Stimulated activated CD4-positive, alpha-beta T cell treated with anti-CD3 and anti-CD28 coated beads, Interleukin-2, amount 100 ng/mL, for 4 hours (primary cell): ENCODE measurements around the gene C6orf120.
"Not testable (repeated sequence)": the region's sequence is repeated elsewhere in the genome, so short reads cannot be mapped to it uniquely, and the experiment has no call there.

Experiments used
- DNase-seq: peaks from one replicate; pipeline ENCODE4 v3.0.0-alpha.2; 2020; ENCODE audit warnings: low read depth

C6orf120 gene

DNA sequence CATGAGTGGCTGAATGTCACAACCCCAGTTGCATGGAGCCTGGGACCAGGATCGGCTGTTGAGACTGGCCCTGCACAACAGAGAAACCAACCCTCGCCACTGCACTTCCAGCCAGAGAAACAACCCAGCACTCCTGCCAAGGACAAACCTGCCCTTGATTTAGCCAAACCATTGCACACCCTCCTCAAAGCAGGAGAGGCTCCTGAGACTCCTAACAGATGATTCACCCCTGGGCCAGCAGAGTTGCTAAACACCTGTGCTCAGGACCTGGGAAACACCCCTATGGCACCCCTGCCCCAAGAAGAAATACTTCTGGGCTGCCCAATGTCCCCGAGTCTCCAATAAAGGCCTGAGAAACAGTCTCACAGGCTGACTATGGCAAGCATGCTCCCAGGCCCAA, 17.9 kb upstream of the C6orf120 start:
- no peak for DNase-seq

DNA sequence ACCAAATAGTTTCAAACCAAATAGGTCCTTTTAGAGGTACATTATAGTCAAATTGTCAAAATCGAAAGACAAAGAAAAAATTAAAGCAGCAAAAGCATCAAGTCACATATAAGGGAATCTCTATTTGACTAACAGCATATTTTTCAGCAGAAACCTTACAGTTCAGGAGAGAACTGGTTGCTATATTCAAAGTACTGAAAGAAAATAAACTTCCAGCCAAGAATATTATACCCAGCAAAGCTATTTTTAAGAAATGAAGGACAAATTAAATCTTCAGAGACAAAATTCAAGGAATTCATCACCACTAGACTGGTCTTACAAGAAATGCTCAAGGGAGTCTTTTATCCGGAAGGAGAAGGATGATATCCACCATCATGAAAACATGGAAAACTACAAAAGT, 16.1 kb upstream of the C6orf120 start:
- no peak for DNase-seq

GRCh38 chr6:169689287-169689686, 12.6 kb upstream of the C6orf120 start:
- no peak for DNase-seq

DNA sequence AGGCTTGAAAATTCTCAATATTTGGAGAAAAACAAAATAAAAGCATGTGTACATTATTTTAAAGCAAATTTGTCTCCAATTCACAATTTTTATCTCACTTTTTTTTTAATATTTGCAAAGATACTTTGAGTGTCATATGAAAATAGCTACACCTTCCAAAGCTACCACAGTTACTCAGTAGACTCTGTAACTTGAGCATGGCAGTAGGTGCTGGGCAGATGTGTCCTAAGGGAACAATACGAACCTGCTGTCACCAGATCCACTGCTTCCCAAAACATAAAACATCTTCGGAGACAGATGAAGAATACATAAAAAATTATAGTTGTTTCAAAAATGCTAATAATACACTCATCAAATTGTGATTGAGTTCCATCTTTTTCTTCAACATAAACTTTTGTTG, 10.7 kb upstream of the C6orf120 start:
- DNase-seq = no peak

- no peak for DNase-seq
These were observed 9.4 kb upstream of the C6orf120 start for GRCh38 chr6:169692516-169692915.

GRCh38 chr6:169695131-169695530, 6.8 kb upstream of the C6orf120 start:
- no peak for DNase-seq

GRCh38 chr6:169697115-169697514, 4.8 kb upstream of the C6orf120 start:
- DNase-seq = not testable (repeated sequence)

DNA sequence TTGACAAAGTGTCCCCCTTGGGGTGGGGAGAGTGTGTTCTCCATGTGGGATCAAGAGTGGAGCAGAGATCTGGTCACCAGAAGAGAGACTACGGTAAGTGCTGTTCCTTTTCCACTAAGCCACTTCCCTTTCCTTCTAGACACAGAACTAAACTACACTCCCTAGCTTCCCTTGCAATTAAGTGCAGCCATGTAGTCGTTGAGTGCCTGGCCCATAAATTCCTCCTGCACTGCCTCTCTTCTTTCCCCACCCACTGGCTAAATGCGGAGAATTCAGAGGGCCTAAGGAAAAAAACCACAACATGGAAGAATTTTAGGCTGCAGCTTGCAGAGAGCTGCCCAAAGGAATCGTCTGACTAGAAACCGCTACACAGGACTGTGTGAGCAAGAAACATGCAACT, 1.6 kb upstream of the C6orf120 start:
- DNase-seq = no peak

GRCh38 chr6:169701311-169701953, 494 bp upstream of the C6orf120 start:
- no peak for DNase-seq

DNA sequence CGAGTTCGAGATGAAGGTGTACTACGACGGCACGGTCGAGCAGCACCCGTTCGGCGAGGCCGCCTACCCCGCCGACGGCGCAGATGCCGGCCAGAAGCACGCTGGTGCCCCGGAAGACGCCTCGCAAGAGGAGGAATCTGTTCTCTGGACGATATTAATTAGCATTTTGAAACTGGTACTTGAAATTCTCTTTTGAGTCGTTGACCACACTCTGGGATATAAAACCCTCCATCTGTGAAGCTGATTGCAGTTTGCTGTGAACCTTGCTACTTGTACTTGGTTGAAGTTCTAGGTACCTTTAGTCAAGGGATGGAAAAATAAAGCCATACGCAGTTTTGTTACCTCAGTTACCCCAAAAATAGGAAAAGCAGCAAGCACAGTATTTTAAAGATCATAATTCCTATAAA, 917 bp downstream of the C6orf120 start:
- DNase-seq = no peak

GRCh38 chr6:169707772-169708171, 5.8 kb downstream of the C6orf120 start:
- DNase-seq = no peak

GRCh38 chr6:169709293-169709692, 7.4 kb downstream of the C6orf120 start:
- DNase-seq = no peak

GRCh38 chr6:169710009-169710408, 8.1 kb downstream of the C6orf120 start:
- DNase-seq = no peak

DNA sequence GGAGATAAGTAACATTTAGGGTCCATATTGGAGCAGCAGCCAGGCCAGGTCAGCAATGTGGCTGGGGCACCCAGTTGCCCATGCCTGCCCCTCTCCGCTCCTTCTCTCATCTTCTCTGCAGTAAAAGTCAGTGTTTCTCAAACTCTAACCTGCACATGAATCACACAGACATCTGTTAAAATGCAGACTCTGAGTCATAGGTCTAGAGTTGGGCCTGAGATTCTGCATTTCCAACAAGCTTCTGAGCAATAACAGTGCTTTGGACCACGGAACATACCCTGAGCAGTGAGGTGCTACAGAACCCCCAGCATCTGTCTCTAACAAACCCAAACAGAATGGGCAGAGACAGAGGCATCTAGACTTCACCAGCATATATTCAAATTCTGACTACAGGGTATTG, 12.3 kb downstream of the C6orf120 start:
- no peak for DNase-seq

DNA sequence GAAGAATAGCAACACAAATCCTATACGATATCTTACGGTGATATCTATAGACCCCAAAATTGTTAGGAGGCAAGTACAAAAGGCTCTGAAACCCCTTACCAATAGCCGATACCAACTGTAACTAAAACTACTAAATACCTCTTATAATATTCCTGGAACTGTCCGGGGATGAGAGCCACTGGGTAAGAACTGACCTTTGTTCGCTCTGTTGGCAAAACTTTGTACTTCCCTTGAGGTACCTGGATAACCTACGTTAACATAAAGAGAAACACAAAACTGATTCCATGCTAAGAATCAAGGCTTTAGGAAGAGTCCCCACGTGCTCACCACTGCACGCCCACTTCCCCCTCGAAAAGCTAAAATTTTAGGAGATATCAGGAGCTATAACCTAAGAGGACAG, 12.7 kb downstream of the C6orf120 start:
- DNase-seq = no peak

DNA sequence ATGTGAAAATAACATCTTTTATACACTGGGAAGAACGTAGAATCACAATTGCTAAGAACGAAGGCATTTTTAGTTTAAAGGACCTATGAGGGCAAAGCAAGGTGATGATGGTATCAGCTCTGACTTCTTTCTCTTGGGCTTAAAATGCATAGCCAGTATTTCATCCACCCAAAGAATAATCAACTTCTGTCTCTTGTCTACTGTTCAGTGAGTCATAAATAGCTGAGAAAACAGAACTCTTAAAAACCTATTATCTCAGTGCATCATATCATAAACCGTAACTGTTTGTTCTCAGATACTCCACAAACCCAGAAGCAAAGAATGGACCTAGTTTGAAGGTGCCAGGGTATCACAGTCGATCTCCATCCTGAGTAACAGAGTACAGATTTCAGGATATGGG, 17.2 kb downstream of the C6orf120 start:
- no peak for DNase-seq

GRCh38 chr6:169720207-169720855, 18.4 kb downstream of the C6orf120 start:
- no peak for DNase-seq

DNA sequence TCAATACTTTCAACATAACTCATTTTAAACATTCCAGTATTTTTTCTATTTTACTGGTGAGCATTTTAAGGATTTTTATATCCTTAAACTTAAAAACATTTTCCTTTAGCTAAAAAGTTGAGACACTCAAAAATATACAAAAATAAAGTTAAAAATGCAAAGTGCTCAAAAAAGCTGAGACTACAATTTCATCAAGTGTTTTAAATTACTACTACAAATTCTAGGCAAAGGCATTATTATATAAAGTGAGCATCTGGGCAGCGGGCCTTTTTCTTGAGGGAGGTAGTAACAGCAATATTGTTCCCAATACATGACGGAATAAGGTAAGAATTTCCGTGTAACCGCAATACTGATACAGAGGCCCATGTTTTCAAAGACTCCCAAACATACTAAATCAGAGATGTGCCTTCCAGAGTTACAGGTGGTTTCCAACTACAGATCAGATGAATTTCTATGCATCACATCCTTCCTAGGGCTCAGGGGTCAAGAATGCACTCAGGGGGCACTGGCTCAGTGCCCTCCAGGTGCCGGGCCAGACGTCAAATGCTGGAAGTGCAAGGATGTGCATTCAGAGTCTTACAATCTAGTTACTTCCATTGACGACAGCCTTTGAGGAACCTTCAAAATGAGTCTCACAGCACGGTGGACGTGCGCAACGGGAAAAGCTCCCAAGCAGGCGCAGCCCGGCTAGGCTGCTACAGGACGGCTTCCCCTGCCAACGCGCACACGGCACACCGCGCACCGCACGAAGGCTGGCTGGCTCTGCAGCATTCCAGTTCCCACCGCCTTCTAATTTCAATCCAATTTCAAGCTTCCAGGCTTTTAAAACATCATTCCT, 20.7 kb downstream of the C6orf120 start:
- peak; percentile 3 for DNase-seq

GRCh38 chr6:169723200-169723909, 21.4 kb downstream of the C6orf120 start:
- DNase-seq = peak; percentile 63

- no peak for DNase-seq
These were observed 22.1 kb downstream of the C6orf120 start for GRCh38 chr6:169723991-169724493.

DNA sequence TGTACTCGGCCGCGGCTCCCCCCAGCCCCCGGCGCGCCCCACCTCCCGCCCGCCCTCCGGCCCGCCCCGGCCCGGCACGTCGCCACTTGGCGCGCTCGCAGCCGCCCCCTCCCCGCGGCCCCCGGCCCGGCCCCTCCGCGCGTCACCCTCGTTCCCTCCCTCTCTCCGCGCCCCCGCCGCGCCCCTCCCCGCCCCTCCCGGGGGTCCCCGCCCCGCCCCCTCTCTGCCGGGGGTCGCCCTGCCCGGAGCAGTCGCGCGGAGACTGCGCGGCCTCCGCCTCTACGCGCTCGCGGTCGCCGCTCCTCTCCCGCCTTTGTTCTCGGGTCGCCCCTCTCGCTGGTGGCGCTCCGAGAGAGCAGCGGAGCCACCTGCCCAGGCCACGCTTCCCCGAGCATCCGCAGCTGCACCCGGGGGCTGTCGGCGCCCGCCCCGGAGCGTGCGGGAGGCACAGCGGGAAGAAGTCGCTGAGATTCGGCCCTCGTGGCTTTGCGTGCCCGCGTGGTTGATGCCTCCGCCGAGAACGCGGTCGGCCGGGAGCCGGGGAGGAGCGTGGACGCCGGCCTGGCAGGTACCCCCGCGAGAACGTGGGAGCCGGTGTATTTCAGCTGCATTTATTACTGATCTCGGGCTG, 22.7 kb downstream of the C6orf120 start, which contains the start of gene PHF10:
Gene PHF10 (minus strand): TSS at position 7 of the 631 bp plus-strand sequence. CDS start 569 bp downstream, outside the sequence.
- peak; percentile 71 for DNase-seq
